Peyer's patch (tissue), 4 donors: ENCODE data around the gene WDR59.

ENCODE experiments used
- POLR2A ChIP-seq, 2 donors: fragments of 450-650 bp; IDR thresholded peaks; one replicate each; pipeline ENCODE4 v1.5.1; 2017; ENCODE audit warnings: antibody characterized with exemption in 2 of 2, mild to moderate bottlenecking in 2 of 2, moderate library complexity in 2 of 2
- TF ChIP-seq, protein P1 (sequence below), 6 experiments: fragments of 450-650 bp in 4 of 6; fragments of 200-600 bp in 2 of 6; sonication (generic) in 1 of 6; IDR thresholded peaks; one replicate each; pipeline ENCODE4 v1.5.1; 2017 to 2019; ENCODE audit warnings: antibody characterized with exemption in 6 of 6, mild to moderate bottlenecking in 3 of 6, moderate library complexity in 1 of 6

DNA sequence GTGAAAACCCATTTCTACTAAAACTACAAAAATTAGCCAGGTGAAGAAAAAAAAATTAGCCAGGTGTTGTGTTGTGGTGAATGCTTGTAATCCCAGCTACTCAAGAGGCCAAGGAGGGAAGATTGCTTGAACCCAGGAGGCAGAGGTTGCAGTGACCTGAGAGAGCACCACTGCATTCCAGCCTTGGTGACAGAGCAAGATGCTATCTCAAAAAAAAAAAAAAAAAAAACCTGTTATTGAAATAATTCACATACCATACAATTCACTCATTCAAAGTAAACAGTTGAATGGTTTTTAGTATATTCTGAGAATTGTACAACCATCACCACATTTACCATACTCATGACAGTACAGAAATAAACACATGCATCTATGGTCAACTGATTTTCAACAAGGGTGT lies 44.9 kb upstream of the WDR59 start:
- TF ChIP-seq, protein P1, sequence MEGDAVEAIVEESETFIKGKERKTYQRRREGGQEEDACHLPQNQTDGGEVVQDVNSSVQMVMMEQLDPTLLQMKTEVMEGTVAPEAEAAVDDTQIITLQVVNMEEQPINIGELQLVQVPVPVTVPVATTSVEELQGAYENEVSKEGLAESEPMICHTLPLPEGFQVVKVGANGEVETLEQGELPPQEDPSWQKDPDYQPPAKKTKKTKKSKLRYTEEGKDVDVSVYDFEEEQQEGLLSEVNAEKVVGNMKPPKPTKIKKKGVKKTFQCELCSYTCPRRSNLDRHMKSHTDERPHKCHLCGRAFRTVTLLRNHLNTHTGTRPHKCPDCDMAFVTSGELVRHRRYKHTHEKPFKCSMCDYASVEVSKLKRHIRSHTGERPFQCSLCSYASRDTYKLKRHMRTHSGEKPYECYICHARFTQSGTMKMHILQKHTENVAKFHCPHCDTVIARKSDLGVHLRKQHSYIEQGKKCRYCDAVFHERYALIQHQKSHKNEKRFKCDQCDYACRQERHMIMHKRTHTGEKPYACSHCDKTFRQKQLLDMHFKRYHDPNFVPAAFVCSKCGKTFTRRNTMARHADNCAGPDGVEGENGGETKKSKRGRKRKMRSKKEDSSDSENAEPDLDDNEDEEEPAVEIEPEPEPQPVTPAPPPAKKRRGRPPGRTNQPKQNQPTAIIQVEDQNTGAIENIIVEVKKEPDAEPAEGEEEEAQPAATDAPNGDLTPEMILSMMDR (IDR thresholded peaks at IDR 0.05): no peak
- TF ChIP-seq POLR2A (IDR thresholded peaks at IDR 0.05): no peak
